GM21723 (cell line): Measurements from ENCODE around the gene SPPL2B.

Experiments used
- ATAC-seq: cut with Tn5 transposase; IDR thresholded peaks from one replicate; pipeline ENCODE4 v1.9.1; 2021; ENCODE audit warnings: mild to moderate bottlenecking, moderate library complexity; ENCODE audit not compliant: unreplicated experiment

The SPPL2B gene

DNA sequence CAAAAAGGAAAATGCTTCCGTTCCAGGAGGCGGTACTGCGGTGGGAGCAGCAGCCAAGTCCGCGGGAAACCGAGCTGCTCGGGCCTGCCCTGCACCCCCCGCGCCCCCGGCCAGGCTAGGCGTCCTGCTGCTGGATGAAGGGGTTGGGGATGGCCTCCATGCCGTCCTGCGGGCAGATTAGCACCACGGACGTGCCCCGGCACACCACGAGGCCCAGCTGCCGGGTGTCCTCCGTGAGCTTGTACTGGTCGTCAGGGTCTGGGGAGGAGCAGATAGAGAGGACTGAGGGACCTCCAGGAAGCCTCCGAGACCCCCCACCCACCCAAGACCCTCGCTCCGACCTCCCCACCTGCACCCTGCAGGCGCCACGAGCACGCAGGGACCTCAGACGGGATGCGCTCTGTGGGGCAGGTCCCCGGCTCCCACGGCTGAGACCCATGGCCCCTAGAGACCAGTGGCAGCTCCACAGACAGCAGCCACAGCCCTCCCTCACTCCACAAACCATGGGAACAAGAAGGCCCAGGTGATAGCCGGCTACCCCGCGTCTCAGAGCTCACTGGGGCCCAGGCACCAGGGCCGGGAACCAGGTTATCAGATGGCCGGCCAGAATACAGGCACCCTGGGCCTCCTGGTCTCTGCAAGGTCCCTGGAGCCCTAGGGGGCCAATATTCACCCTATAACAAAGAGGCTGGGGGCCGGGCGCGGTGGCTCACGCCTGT is 6.8 kb upstream of the SPPL2B start:
- no peak for ATAC-seq

DNA sequence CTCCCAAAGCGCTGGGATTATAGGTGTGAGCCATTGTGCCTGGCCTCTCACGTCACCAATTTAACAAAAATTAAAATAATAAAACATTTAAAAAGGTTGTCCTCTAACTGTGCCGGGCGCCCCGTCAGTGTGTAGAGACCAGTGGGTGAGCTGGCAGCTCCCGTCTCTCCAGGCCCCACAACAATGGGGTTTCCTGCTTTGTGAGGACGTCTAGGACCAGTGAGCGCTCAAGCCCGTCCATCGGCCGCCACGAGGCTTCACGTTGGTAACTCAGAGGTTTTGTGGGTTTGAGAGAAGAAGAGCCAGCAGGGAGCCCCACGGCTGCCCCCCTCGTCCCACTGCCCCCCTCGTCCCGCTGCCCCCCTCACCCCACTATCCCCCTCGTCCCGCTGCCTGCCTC is 4.8 kb upstream of the SPPL2B start:
- ATAC-seq = no peak

GRCh38 chr19:2324220-2324948 is 4.1 kb upstream of the SPPL2B start:
- no peak for ATAC-seq

GRCh38 chr19:2325281-2326046 is 3.0 kb upstream of the SPPL2B start:
- no peak for ATAC-seq

DNA sequence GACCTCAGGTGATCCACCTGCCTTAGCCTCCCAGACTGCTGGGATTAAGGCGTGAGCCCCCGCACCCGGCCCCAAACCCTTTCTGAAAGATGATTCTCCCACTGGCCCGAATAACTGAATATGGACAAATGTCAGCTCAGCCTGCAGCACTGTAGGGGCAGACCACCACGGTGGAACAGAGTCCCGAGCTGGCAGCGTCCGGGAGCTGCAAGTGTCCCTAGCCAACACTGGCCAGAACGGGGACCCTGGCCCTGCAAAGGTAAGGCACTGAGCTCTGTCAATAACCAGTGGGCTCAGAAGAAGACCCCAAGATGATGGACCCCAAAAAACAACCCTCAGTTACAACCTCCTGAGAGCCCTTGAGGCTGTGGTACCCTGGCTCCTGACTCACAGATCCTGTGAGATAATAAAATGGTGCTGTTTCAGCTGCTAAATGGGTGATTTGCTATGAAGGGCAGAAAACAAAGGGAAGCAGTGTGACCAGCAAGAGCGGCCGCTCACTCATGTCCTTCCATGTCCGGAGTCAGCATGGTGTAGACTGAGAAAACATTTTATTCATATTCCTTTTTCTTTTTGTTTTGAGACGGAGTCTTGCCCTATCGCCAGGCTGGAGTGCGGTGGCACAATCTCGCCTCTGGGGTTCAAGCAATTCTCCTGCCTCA is 1.7 kb upstream of the SPPL2B start:
- ATAC-seq = no peak

DNA sequence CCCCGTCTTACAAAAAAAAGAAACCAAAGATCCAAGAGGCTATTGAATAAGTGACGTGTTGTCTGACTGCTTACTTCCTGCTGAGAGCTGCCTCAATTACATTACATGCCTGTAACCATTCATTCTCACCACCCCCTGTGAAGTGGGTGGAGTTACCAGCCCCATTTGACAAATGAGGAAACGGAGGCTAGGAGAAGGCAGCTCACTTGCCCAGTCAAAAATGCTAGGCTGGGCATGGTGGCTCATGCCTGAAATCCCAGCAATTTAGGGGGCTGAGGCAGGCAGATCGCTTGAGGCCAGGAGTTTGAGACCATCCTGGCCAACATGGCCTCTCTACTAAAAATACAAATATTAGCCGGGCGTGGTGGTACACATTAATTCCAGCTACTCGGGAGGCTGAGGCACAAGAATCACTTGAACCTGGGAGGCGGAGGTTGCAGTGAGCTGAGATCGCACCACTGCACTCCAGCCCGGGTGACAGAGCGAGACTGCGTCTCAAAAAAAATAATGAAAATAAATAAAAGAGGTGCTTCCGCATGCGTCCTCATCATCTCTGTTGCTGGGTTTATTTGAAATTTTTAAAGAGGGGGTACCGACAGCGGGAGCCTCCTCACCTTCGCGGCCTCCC is 597 bp upstream of the SPPL2B start:
- ATAC-seq = no peak

- no peak for ATAC-seq
These were observed 630 bp downstream of the SPPL2B start for GRCh38 chr19:2329149-2329478.

GRCh38 chr19:2329501-2329916 is 1.0 kb downstream of the SPPL2B start:
- ATAC-seq = no peak

DNA sequence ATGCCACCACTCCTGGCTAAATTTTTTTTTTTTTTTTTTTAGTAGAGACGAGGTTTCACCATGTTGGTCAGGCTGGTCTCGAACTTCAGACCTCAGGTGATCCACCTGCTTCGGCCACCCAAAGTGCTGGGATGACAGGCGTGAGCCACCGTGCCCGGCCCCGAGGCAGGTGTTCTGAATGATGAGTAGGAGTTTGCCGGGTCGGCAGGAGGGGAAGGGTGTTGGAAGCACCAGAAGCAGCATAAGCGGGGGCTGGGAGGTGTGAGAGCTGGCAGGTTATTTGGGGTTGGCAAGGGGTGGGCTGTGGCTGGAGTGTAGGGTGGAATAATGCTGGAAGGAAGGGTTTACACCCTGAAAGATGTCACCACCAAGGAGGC is 1.8 kb downstream of the SPPL2B start:
- no peak for ATAC-seq

- no peak for ATAC-seq
These were observed 2.3 kb downstream of the SPPL2B start for GRCh38 chr19:2330632-2331284.

GRCh38 chr19:2331601-2332246 is 3.2 kb downstream of the SPPL2B start:
- no peak for ATAC-seq

DNA sequence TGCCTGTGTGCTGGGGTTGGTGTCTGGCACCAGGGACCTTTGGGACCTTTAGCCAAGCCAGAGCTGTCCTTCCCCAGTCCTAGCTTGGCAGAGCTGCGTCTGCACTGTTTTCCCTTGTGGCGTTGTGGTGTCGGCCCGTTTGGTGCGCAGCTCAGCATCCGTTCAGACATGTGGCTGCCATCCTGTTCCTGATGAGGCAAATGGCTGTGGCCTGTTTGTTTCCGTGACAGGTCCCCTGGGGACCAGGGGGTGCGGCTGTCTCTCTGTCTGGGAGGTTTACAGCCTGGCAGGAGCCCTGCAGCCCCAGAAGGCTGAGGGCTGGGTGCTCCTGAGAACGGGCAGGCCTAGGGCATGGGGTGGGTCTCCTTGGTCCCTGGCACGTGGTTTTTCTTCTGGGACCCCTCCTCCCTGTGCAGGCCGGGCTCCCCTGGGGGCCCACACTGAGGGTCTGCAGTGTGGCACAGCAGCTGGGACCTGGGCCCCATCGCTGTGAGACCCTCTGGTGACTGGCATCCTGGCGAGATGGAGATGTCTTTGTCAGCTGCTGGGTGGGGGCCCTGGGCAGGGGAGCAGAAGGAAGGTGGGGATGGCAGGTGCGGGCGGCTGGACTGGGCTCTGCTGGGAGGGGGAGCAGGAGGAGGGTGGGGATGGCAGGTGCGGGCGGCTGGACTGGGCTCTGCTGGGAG is 4.0 kb downstream of the SPPL2B start:
- ATAC-seq = no peak

GRCh38 chr19:2333027-2333806 is 4.7 kb downstream of the SPPL2B start:
- ATAC-seq = no peak

- no peak for ATAC-seq
These were observed 5.3 kb downstream of the SPPL2B start for GRCh38 chr19:2333807-2334211.

DNA sequence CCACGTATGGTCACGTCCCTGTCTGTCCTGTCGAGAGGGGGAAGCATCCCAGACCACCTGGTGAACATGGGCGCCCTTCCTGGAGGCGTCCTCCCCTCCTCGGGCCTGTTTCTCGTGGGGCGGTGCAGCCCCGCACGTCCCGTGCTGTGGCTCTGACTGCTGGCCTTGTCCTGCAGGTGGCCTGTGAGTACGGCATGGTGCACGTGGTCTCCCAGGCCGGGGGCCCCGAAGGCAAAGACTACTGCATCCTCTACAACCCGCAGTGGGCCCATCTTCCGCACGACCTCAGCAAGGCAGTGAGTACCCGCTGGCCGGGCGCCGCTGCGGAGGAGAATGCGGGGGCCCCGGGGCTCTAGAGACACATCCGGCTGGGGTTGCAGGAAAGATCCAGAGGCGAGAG is 5.9 kb downstream of the SPPL2B start:
- ATAC-seq = no peak

DNA sequence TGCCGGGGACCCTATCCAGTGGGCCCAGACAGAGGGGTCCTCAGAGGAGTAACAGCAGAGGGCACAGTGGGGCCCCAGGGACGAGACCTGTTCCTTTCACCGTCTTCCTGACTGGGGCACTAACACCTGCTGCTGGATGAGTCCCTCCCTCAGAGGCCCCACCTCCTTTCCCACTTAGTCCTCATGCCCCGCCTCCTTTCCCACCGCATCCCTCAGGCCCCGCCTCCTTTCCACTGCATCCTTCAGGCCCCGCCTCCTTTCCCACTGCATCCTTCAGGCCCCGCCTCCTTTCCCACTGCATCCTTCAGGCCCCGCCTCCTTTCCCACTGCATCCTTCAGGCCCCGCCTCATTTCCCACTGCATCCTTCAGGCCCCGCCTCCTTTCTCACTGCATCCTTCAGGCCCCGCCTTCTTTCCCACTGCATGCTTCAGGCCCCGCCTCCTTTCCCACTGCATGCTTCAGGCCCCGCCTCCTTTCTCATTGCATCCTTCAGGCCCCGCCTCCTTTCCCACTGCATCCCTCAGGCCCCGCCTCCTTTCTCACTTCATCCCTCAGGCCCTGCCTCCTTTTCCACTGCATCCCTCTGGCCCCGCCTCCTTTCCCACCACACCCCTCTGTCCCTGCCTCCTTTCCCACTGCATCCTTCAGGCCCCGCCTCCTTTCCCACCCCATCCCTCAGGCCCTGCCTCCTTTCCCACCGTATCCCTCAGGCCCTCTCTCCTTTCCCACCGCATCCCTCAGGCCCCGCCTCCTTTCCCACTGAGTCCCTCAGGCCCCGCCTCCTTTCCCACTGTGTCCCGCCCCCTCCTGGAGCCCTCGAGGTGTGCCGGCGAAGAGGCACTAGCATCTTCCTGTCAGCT is 6.7 kb downstream of the SPPL2B start:
- no peak for ATAC-seq

GRCh38 chr19:2335848-2336247 is 7.4 kb downstream of the SPPL2B start:
- ATAC-seq = no peak
